Activated T-helper 9 cell treated with anti-CD3 and anti-CD28 coated beads, Interleukin-2, amount 50 U/mL, for 16 hours (primary cell): ENCODE results near the gene CHGA.

ENCODE experiments used
- DNase-seq: peaks from one replicate; pipeline ENCODE4 v3.0.0-alpha.2; 2020; ENCODE audit warnings: low read depth

Gene CHGA, protein sequence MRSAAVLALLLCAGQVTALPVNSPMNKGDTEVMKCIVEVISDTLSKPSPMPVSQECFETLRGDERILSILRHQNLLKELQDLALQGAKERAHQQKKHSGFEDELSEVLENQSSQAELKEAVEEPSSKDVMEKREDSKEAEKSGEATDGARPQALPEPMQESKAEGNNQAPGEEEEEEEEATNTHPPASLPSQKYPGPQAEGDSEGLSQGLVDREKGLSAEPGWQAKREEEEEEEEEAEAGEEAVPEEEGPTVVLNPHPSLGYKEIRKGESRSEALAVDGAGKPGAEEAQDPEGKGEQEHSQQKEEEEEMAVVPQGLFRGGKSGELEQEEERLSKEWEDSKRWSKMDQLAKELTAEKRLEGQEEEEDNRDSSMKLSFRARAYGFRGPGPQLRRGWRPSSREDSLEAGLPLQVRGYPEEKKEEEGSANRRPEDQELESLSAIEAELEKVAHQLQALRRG

DNA sequence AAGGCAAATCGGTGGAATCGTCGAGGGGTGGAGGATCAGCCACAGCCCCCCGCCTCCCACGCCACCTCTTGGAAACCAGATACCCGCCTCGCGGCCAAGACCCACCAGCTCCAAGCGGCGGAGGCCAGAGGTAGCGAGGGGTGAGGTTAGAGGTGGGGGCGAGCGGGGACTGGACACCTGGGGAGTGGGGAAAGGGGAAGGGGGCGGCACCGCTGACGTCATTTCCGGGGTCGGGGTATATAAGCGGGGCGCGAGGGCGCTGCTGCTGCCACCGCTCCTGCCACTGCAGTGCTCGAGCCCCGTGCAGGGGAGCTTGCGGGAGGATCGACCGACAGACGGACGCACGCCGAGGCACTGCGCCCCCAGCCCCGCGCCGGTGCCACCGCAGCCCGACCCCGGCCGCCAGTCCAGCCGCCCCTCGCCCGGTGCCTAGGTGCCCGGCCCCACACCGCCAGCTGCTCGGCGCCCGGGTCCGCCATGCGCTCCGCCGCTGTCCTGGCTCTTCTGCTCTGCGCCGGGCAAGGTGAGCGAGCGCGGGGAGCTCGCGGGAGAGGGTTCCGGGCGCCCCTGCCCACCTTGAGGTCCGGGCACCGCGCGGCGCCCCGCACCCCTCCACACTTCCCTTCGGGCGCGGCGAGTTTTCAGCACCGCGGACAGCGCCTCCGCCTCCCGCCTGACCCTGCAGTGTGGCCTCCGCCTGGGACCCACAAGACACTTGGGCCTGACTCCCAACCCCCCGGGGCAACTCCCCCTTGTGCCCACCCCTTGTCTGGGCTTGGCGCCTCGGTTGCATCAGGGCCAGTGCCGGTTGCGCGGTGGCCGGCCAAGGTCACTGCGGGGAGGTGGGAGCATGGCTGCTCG is at the start of gene CHGA:
CHGA (plus strand) TSS at position 268 of the 861 bp plus-strand sequence; CDS start at position 478, 210 bp downstream.
- peak; percentile 9 for DNase-seq

DNA sequence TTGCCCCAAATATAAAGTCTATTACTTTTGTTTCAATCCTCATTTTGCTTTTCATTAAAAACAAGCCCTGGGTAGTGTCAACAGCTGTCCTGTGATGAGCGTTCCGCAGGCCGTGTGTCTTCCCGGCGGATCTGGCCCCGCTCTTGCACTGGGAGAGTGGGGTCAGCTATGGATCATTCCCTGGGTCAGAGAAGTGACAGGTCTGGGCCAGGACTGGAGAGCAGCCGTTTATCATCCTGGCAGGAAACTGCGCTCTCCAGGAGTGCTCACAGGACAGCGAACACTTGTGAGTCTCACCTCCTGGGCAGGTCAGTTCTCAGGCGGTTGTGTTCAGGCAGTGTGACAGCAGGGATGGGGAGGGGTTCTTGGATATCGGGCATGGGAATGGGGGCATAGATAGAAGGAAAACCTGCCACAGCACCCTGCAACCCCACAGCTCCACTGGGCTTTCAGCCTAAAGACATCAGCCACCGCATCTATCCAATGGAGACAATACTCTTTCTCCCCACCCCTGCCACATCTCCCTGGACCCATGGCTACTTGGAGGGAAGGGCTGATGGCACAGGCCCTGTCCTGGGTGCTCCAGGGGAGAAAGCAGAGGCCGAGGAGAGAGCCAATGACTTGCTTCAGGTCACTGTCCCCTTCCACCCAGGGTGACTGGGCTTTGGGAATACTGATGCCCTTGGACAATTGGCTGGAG is 47.8 kb upstream of the CHGA start:
- DNase-seq: no peak

DNA sequence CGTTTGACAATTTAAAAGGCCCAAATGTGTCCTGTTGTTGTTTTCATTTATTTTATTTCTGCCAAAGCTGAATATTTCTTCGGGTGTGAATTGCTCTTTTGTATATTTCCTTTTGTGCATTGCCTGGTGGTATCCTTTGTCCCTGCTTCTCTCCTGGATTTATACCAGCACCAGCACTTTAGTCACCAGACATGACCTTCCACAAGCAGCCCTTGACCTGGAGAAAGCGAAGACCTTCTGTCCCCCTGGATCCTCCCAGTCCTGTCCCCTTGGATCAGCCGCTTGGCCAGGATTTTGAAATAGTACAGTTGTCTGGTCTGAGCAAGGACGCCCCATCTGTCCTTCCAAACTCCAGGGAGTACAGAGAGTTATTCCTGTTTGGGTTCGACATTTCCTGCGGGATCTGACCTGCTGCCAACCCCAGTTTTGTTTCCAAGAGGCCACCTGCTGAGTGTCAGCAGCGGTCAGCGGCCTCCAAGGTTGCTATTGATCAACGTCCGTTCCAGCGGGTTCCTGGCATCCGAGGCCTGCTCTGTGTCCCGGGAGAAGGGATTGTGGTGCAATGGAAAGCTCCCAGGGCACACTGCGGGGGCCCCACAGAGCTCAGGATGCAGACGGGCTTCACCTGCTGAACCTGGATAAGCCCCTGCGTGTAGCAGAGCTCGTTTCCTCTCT is 45.1 kb upstream of the CHGA start:
- DNase-seq: no peak

DNA sequence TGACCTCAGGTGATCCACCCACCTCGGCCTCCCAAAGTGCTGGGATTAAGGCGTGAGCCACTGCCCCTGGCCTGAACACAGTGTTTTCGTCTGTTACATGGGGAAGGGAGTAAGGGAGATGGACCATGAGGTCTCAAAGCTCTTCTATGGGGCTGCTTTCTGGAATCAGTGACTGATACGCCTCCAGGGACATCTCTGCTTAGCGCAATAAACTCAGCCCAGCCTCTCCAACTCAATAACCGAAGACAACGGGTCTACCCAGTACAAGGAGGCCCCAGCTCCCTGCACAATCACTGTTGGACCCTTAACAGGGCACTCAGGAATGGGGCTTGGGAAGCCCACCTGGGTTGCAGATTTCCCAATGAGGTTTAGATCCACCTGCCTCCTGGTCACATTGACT is 42.6 kb upstream of the CHGA start:
- DNase-seq: no peak

DNA sequence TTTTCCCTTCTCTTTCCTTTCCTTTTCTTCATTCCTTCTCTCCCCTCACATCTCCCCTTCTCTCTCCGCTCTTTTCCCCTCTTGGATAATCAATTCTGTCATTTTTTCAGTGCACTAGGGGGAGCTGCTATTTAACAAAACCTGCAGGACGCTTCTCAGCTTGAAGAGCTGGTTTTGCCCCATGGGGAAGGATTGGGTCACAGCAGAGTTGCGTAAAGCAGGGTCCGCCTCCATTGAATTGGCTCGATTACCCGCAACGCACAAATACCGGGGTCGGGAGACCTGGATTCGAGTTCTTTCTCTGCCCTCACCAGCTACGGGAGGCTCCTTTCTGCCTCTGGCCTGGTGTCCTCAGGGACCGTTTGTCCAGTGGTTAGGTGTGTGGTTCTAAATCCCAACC is 42.1 kb upstream of the CHGA start:
- no peak for DNase-seq

DNA sequence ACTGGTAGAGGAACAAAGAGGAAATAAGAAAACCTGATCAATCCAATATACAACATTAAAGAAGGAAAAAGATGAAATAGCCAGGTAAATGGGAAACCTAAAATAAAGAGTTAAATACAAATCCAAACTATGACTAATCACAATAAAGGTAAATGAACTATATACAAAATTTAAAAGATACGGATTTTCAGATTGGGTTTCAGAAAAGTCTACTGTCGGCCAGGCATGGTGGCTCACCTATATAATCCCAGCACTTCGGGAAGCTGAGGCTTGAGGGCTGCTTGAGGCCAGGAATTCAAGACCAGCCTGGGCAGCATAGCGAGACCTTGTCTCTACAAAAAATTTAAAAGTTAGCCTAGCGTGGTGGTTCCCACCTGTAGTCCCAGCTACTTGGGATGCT is 39.9 kb upstream of the CHGA start:
- DNase-seq: no peak

DNA sequence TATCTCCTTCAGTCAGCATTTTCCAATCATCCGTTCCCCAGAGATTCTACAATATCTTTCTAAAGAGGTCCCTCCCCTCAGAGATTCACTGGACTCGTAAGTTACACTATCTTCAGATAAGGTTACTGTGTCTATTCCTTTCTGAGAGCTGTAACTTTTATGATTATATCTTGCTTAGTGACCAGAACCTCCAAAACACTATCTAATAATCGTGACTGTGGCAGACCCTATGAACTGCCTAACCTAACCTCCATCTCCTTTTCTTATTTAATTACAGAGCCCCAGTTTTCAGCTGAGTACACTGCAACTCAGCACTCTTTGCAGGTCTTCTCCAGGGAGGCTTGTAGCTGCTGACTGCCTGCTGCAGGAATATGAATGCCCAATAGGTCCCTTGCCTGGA is 38.5 kb upstream of the CHGA start:
- no peak for DNase-seq

DNA sequence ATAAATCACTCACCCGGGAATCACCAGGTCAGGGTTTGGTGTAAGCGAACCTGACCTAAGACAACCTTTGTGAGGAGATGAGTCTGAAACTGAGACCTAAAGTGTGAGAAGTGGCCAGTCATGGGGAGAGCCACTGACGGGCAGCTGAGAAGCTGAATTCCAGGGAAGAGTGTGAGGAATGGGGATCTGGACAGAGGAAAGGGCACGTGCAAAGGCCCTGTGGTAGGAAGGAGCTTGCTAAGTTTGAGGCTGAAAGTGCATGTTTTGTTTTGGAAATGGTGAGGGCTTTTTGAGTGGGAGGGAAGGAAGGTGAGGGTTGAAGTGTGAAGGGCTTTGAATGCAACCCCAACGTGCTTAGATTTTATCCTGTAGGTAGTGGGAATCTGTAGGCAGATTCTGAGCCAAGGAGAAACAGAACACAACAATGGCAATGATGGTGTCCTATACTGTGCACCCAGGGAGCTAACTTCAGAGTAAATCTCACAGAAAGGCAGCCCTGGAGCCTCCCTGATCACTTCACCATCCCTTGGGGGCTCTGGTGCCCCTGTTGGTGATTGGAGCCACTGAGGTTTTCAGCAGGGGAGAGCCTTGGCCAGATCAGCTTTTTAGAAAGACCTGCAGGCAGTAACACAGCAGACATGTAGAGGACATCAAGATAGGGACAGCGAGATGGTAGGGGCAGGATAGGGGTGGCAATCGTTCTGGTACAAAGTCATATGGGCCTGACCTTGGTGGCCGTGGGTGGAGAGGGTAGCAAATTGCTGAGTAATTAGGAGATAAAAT is 37.5 kb upstream of the CHGA start:
- no peak for DNase-seq

- no peak for DNase-seq
Observed at GRCh38 chr14:92886337-92886736, 36.6 kb upstream of the CHGA start.

DNA sequence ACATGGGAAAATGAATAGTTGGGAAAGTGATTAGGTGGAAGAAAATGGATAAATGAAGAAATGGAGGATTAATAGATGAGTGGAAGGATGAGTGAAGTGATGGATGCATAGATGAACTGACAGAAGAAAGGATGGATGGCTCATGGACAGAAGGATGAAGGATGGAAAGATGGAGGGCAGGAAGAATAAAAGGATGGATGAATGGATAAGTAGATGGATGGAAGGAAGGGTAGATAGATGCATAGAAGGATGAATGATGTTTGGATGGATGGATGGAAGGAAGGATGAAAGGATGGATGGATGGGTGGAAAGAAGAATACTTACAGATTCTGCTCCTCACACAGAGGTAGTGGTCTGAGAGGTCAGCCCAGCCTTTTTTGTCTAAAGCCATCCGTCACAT is 35.8 kb upstream of the CHGA start:
- no peak for DNase-seq

DNA sequence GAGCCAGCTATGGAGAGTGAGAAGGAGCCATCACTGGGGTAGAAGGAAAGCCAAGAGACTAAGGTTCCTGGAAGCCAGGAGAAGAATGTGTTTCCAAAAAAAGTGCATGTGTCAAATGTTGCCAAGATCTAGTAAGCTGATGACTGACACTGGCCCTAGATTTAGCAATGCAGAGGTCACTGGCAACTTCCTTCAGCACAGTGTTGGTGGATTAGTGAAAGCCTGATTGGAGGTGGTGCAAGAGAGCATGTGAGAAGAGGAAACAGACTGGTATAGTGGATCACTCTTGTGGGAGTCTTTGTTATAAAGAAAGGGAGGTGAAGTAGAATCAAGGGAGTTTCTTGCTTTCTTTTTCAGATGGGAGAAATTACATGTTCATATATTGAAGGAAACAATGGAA is 34.1 kb upstream of the CHGA start:
- no peak for DNase-seq

- DNase-seq: no peak
Observed at GRCh38 chr14:92890830-92891588, 31.9 kb upstream of the CHGA start.

GRCh38 chr14:92892589-92892988 is 30.4 kb upstream of the CHGA start:
- DNase-seq: no peak

GRCh38 chr14:92895352-92895878 is 27.5 kb upstream of the CHGA start:
- no peak for DNase-seq

- DNase-seq: peak; percentile 17
Observed at GRCh38 chr14:92897922-92898565, 24.9 kb upstream of the CHGA start.

- no peak for DNase-seq
Observed at GRCh38 chr14:92898566-92899131, 24.3 kb upstream of the CHGA start.

GRCh38 chr14:92900660-92901059 is 22.3 kb upstream of the CHGA start:
- DNase-seq: no peak

- no peak for DNase-seq
Observed at GRCh38 chr14:92902191-92902590, 20.8 kb upstream of the CHGA start.

DNA sequence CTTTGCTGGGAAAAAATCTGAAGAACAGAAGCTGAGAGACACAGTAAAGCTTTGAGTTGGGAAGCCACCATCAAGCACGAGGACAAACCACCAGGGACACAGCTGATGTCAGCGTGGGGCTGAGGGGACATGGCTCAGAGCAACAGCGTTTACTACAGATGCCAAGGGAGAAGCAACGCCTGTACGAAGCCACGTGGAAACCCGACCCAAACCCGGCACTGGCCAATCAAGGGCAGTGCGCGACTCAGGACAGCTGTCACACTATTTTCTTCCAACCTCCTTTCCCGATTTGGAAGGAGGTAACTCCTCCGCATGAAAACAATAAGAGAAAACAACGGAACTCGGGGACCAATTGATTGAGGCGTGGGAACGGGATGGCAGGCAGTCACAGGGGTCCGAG is 20.2 kb upstream of the CHGA start:
- DNase-seq: no peak
